ENCODE measurements around the gene POLD4. TPM values are rescaled to one million over a fixed set of nuclear protein-coding genes. Genes with fewer than 3 reads are reported as not detected.

The POLD4 gene
- total RNA-seq, 1 donor from 2014 or later = 19.8 TPM

- Mint-ChIP-seq H3K36me3 (ENCODE audit: insufficient read depth) (peaks cover 12% of the 10 kb centered on the region), H3K27me3 (no peaks in the 10 kb centered on the region), H3K9me3 (ENCODE audit: low read depth) (no peaks in the 10 kb centered on the region), H3K27ac (peak overlapping the region; percentile 43), H3K4me1 (ENCODE audit: low read depth) (peaks cover 10% of the 10 kb centered on the region), H3K4me3 (ENCODE audit: low read depth) (no peak overlapping the region)
- TF ChIP-seq, protein P1, sequence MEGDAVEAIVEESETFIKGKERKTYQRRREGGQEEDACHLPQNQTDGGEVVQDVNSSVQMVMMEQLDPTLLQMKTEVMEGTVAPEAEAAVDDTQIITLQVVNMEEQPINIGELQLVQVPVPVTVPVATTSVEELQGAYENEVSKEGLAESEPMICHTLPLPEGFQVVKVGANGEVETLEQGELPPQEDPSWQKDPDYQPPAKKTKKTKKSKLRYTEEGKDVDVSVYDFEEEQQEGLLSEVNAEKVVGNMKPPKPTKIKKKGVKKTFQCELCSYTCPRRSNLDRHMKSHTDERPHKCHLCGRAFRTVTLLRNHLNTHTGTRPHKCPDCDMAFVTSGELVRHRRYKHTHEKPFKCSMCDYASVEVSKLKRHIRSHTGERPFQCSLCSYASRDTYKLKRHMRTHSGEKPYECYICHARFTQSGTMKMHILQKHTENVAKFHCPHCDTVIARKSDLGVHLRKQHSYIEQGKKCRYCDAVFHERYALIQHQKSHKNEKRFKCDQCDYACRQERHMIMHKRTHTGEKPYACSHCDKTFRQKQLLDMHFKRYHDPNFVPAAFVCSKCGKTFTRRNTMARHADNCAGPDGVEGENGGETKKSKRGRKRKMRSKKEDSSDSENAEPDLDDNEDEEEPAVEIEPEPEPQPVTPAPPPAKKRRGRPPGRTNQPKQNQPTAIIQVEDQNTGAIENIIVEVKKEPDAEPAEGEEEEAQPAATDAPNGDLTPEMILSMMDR (IDR thresholded peaks at IDR 0.05; ENCODE audit: unreplicated experiment) = no peak
- no peak for DNase-seq (ENCODE audit: low spot score, unreplicated experiment)
Measured at GRCh38 chr11:67365736-67366444, 12.5 kb upstream of the POLD4 start.

- DNase-seq (ENCODE audit: low spot score, unreplicated experiment) = no peak
- TF ChIP-seq, protein P1 (IDR thresholded peaks at IDR 0.05; ENCODE audit: unreplicated experiment) = no peak
- Mint-ChIP-seq H3K4me1 (ENCODE audit: low read depth) (peaks cover 4% of the 10 kb centered on the region), H3K27ac (no peak overlapping the region), H3K27me3 (no peaks in the 10 kb centered on the region), H3K4me3 (ENCODE audit: low read depth) (no peak overlapping the region), H3K9me3 (ENCODE audit: low read depth) (no peaks in the 10 kb centered on the region), H3K36me3 (ENCODE audit: insufficient read depth) (peaks cover 12% of the 10 kb centered on the region)
Measured at GRCh38 chr11:67364783-67365722, 11.7 kb upstream of the POLD4 start.

DNA sequence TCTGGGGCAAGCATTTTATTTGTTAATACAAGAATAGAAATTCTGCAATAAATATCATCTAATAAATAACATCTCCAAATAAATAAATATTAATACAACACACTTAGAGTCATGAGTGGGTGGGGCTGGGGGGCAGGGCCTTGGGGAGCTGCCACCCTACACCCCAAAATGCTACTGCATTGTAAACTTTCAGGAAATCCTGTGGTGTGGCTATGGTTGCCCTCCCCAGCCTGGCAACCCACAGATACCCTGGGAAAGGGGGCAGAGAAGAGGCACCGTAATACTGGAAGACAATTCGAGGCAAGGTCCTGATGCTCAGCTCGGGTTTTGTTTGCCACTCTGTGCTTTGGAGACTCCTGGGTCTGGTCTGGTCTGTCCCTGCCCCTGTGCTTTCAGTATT lies 10.8 kb upstream of the POLD4 start:
- no peak overlapping the region for H3K4me3 Mint-ChIP-seq (ENCODE audit: low read depth)
- H3K27ac Mint-ChIP-seq = no peak overlapping the region
- TF ChIP-seq, protein P1 (IDR thresholded peaks at IDR 0.05; ENCODE audit: unreplicated experiment) = no peak

GRCh38 chr11:67357831-67358670 lies 4.7 kb upstream of the POLD4 start:
- no peak for DNase-seq (ENCODE audit: low spot score, unreplicated experiment)
- Mint-ChIP-seq H3K4me3 (ENCODE audit: low read depth) (no peak overlapping the region), H3K27me3 (peaks cover 4% of the 10 kb centered on the region), H3K4me1 (ENCODE audit: low read depth) (peaks cover 20% of the 10 kb centered on the region), H3K27ac (no peak overlapping the region), H3K36me3 (ENCODE audit: insufficient read depth) (peaks cover 3% of the 10 kb centered on the region), H3K9me3 (ENCODE audit: low read depth) (no peaks in the 10 kb centered on the region)
- TF ChIP-seq, protein P1 (IDR thresholded peaks at IDR 0.05; ENCODE audit: unreplicated experiment) = no peak

More for the DNA sequence above, 10.8 kb upstream of the POLD4 start:
- DNase-seq (ENCODE audit: low spot score, unreplicated experiment) = no peak
- Mint-ChIP-seq H3K27me3 (no peaks in the 10 kb centered on the region), H3K4me1 (ENCODE audit: low read depth) (peaks cover 2% of the 10 kb centered on the region), H3K9me3 (ENCODE audit: low read depth) (no peaks in the 10 kb centered on the region), H3K36me3 (ENCODE audit: insufficient read depth) (peaks cover 12% of the 10 kb centered on the region)

Data from progenitor cell of endocrine pancreas (in vitro differentiated cells).